Fibroblast of skin of left biceps (primary cell): ENCODE data around the gene ELL2.

Experiments
- DNase-seq, 2 experiments: peaks; one replicate each; pipeline ENCODE4 v3.0.0-alpha.2; 2013; ENCODE audit warnings: low read depth in 2 of 2

The ELL2 gene

DNA sequence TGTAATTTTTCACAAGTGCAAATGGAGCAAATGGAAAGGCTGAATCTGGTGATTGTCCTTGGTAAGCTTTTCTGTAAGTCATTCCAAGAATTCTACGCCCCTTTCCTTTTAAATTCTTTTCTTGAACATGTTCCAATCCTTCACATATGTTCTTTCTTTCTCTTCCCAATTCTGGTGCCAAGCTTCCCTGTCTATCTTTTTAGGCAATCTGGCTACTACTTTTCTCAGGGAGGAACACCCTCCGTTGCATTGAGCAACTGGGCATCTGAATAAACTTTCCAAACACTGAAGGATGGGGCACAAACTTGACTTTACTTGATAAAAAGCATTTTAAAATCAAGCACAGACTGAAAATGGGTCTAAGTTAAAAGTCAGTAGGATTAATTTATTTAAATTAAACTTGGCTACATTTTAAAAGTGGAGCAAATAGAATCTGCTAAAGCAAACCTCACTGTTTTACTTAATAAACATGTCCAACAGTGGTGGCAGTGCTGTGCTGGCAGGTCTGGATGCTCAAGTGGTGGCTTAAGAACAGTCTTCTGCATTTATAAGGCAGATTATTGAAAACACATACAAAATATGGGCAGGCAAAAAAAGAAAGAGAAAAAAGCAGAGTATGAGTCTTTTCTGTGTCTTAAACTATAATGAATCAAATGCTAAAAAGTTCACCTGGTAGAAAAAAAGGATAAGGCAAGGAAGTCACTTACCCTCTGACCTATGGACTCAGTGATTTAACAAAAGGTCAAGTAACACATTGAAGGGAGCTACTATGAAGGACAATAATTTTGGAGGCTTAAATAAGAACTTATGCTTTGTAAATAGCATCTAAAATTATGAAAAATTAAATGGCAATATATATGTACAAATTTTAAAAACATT lies 5.4 kb downstream of the ELL2 start:
- DNase-seq, result peak; percentile 40 to 49

DNA sequence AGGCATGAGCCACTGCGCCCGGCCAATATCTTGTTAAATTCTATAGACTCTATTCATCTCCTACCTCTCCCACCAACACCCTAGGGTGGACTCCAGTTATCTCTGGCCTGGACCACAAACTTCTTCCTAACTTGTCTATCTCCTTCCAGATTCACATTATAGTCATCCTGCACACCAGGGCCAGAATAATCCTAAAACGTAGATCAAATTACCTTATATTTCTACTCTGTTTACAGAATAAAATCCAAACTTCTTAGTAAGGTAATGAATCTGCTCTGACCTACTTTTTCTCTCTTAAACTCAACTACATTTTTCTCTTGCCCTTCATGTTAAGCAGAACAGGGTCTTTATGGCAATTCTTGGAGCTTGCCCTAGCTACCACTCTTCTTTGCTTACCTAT lies 6.9 kb downstream of the ELL2 start:
- DNase-seq, result no peak

DNA sequence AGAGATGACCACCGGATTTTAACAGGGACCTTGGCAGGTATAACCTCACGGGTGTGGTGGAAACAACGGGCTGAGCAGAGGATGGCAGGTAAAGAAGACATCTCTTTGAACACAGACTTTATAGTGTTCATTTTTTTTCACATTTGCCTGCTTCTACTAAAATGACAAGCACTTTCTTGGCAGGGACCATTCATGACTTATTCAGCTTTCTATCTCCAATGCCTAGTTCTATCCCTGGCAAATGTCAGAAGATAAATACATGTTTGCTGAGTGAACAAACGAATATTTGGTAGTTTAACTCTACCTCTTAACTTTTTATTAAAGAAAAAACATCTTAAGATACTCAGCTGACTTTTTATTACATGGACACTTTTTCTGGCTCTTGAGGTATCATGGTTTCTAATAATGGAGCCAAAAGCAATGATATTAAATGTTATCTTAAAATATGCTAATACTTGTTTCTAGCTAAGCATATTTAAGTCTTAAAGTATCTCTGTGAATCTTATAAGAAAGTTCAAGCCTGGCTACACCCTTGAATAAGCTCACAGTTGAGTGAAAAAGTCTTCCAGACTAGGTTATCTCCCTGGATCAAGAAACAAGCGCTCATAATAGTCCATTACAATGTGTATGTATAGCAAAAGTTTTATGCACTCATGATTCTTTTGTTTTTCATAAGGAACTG lies 8.5 kb downstream of the ELL2 start:
- no peak for DNase-seq

DNA sequence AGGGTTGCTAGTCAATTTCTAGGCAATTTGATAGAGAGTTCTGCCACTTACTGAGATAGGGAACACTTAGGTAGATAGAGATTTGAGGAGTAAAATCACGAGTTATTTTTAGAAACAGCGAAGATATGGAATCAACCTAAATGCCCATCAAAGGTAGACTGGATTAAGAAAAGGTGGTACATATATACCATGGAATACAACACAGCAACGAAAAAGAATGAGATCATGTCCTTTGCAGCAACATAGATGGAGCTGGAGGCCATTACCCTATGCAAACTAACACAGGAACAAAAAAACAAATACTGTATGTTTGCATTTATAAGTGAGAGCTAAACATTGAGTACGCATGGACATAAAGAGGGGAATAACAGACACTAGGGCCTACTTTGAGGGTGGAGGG lies 9.7 kb downstream of the ELL2 start:
- no peak for DNase-seq

DNA sequence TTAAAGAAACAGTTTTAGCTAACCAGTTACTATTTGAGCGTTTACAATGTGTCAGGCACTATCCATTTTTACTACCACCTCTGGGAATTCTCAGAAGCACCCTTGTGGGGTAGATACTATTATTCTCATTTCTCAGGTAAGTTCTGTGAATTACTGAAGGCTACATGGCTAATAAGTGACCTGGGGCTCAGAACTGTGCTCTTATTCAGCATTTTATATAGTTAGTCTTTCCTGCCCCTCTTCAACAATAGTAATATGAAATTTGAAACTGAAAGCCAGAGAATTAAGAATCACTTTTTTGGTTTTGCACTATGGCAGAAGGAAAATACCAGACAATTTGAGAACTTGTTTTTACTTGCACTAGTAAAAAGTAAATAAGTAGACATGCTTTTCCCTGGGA lies 11.8 kb downstream of the ELL2 start:
- no peak for DNase-seq

DNA sequence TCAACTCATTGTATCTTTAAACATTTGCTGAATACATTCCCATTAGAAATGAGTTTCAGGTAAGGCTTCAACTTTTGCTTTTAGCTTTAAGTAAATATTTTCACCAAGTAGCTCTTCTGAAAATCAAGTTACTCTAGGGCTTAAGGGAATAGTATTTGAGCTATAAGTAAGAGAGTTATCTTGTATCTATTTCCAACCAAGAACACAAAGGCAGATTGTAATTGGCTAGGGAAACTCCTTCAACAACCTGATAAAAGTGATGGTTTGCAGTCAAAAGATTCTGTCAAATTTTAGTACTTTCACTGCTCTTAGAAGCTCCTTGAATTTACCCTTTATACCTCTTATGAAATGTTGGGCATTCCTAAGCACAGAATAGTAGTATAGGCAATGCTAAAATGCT lies 13.0 kb downstream of the ELL2 start:
- no peak for DNase-seq

DNA sequence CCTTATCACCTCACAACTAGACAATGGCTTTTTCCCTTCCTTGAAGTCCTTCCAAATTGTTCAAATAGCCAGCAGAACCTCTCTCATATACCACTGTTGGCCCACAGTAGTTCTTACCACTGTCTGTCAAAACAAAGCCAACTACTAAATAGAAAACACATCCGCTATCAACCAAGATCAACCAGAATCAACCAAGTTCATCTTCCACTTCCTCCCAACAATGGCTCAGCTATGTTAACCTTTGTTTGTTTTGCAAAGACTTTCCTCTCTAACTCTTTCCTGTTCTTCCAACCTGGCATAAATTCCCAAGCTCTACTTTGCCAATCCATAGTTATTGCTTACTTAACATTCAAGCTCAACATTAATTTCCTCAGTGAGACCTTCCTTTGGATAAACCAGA lies 15.2 kb downstream of the ELL2 start:
- DNase-seq, result no peak

DNA sequence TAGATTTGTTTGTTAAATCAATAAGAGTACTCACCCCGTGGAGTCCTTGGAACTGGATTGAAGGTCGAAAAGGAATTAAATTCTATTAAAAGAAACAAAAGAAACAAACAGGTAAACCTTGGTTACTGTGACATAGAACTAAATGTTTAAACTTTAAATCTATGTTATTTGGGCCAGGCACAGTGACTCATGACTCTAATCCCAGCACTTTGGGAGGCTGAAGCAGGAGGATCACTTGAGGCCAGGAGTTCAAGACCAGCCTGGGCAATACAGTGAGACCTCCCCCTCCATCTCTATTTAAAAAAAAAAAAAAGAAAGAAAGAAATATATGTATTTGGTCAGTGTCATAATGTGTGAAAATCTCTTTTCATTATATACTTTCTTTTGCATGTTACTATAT lies 18.7 kb downstream of the ELL2 start:
- DNase-seq, result no peak

DNA sequence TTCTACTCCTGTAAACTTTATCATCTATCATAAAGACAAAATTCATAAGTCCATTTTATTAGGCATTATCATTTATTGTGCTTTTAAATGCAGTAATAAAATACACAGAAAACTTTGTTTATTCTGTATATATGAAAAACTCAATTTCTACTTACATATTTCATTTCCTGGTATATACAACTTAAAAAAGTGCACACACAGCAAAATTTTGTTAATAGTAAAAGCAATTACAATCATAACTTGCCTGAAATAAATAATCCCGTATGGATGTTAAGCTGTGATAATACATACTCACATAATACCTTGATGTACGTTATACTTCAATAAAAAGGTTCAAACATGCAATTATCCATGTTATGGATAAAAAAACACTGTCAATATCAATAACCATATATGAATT lies 19.2 kb downstream of the ELL2 start:
- DNase-seq, result no peak

DNA sequence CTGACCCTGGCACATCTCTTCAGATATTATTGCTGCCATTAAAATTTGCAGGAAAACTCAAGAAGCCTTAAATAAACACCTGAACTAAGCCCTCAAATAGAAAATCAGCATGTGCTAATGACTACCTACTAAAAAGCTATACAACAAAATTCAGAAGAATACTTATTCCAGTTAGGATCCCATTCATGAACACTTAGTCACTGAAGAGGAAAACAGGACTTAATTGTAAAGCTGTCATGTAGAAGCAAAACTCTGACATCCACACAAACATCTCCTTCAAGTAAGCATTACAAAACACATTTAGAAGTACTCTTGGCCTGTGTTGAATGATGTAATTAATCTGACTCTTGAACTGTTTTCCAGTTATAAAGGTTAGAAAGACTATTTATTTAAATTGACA lies 19.9 kb downstream of the ELL2 start:
- no peak for DNase-seq

DNA sequence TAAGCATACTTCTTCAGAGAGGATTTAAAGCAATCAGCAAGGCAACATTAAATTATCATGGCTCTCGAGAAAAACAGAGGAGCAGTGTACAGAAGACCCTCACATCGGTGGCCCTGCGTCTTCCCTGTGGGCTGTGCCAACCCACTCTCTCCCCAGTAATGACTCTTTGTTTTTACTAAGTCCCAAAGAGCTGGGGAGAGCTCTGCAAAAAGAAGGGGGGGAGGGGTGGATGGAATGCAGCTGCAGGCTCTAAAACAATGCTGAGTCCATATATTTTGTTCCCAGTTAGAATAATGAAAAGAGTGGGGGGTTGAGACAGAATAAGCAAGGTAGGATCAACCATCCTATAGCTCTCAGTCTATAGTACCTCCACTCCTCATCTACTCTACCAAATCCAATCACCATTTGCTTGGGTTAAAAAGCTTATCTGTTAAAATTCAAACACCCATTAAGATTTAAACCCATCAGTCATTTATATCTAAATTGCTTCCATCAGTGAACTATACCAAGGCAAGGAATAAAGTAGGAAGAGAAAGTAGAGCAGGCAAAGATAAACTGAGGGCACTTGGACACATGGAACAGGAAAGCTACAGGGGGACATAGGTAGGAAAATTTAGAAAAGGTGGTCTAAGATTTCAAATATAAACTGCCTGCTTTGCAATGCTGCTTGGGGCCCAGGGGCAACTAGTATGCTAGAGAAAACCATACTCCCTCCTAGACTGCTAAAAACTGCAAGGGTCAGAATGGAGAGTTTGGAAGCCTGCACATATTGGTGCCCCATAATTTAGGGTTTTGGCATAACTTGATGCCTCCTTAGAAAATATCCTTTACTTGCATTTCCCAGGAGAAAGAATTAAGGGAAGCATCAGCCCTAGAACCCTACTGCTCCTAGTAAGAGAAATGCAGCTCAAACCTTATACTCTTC lies 20.6 kb downstream of the ELL2 start:
- DNase-seq, result no peak

DNA sequence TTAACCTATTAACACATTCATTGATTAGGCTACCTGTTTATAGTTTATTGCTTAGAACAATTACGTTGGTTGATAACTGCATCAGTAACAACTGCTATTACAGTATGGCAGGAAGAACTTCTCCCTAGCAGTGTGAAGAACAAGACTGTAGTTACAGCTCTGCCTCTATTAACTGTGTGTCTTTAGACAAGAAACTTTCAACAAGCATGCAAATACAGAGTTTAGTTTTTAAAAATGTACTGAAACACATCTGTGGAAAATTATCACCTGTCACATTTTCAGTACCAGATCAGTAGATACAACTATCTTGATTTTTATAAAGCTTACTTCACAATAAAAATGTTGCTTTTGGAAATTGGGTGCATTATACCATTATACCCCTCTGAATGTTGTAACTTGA lies 22.2 kb downstream of the ELL2 start:
- DNase-seq, result no peak

DNA sequence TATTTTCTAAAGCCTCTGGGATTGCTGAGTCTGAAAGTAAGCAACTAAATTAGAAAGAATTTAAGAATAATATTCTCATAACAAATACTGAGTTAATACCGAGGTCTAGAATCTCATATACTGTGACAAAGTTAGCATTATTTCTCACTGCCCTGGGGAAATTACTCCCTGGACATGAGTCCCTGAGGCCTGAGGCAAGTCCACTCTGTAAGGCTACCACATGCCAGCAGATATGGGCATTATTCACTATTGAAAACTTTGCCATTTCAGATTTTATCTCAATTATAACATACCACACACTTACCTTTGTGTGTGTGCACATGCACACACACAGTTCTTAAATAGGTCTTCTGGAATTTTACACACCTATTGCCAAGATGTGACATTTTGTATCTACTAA lies 22.9 kb downstream of the ELL2 start:
- no peak for DNase-seq

DNA sequence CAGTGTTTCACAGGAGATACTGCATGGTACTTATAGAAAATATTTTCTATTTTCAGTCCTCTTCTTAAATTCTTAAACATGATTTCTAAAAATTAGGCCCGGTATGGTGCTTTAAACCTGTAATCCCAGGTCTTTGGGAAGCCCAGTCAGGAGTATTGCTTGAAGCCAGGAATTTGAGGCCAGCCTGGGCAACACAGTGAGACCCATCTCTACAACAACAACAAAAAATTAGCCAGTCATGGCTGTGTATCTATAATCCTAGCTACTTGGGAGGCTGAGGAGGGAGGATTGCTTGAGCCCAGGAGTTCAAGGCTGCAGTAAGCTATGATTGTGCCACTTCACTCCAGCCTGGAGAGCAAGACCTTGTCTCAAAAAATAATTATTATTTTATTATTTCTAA lies 23.3 kb downstream of the ELL2 start:
- no peak for DNase-seq

DNA sequence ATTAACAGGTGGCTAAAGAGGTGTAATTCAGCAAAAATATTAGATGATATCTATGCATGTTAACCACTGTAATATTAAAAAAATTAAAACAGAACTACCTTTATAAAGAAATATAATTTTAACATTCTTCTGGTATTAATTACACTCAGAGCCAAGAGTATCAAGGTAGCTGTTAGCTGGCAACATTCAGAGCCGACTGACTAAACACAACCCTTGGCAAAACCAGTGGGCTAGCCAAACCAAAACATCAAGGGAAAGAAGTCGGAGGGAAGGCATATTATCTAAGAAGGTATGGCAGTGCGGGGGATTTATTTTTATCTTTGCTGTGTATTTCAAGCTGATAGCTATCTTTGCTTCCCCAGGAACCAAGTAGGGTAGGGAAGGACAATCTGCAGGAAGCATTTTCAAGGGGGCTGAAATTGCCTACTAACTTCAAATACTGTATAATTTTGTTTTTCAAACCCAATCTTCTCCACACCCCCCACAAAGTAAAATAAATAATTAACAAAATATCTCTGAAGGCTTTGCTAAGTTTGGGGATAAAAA lies 24.0 kb downstream of the ELL2 start:
- no peak for DNase-seq

DNA sequence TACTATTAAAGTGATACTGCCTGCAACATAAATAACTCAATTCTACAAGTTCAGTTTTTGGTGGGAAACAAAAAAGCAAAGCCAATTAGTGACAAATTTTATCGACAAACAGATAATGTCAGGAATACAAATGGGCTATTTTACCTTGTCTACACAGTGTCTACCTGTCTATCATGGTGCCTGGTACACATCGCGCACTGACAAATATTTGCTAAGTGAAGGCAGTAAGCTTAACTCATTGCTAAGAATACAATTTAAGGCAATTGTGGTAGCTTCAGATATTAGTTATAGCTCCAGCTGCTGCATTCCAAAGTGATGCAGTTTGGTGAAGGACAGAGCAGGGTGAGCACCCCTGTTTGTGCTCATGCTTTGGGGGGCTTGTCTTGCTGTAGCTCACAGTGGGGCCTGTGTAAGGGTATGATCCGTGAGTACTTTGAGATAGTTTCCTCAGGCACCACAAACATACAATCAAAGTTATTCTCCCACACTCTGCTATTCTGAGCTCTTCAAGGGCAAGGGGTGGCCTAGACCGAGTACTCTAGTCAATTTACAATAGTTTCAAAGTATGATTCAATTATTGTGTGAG lies 24.7 kb downstream of the ELL2 start:
- DNase-seq, result no peak

DNA sequence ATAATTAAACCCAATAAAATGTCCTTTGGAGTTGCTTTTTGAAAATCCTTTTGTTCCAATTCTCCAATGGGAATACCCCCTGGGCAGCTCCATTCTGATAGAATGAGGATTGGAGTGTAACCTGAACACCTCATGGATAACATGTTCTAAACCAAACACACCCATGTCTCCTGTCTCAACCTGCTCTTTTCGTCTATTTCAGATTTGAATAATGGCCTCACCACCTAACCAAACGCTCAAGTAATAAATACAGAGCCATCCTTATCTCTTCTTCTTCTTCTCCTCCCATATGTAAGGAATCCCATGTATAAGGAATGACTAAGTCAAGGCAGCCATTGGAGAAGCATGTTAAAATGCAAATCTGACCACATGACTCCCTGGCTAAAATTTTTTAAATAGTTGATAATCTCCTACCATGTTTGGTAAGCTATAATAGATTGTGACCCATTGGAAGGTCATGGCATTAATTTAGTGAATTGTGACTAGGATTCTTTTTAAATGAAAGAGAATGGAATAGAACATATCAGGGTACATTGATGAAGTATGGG lies 26.0 kb downstream of the ELL2 start:
- peak; percentile 36 to 44 for DNase-seq

DNA sequence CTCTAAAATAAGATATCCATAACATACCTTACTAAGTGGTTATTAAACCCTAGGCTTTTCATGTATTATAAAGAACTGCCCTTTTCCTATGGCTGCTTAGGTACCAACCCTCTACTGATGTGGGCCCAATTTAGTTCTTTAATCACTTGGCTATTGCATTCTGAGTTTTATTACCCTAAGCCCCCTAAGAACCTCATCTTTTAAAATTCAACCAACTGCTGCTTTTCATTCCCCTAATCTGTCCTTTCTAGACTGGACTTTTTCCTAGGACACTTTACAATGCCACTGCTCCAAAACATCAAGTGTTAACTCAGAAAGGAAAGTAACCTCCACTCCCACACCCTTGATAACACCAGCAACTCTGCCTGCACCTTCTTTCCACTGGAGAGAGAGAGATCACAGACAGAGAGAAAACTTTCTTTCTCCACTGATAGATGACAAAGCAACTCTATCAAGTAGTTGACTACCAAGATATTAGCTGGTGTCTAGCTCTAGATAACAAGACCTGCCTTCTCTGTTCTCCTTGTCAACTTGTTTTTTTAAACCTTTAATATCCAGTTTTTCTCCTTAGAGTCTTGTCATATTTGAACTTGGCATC lies 27.3 kb downstream of the ELL2 start:
- DNase-seq, result no peak

DNA sequence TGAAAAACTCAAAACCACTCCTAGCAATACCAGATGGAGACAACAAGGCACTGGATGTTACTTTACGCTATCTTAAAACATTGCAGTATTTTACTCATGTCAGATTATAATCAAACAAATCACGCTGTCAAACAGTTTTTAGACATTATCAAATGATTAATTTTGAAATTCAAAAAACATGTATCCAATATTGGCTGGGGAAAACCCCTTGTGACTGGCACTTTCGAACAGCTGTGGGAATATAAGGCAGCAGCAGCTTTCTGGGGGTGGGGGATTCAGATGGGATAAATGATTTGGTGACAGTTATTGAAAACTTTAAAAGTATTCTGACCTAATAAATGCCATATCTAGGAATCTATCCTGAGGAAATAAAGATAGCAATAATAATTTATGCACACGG lies 28.7 kb downstream of the ELL2 start:
- DNase-seq, result no peak

DNA sequence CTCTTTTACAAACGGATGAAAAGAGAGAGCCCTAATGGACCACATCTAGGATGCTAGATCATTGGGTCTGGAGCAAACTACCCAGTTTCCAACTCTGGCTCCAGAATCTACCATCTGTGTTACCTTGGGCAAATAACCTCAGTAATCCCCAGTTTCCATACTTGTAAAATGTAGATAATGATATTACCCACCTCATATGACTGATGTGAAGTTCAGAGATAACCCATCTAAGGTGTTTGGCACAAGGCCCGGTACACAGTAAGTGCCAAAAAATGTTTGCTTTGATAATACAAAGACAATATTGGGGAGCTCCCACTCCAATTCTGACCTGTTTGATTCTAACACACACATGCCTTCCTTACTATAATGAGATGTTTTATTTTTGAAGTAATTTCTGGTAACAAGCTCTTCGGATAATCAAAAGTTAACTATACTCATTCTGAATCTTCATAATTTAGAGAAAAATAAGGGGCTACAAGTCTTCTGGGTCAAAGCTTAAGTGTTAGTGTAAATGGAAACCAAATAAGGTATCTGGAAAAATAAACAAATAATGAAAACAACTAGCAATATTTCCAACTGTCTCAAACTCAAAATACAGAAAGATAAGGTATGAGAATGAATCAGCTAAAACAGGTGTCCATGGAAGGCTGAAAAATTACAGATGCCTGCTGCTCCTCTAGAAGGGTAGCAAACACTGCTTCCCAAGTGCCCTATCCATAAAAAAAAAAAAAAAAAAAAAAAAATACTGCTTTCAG lies 30.4 kb downstream of the ELL2 start:
- DNase-seq, result no peak
